ENCODE results near the gene CCDC102B.

The CCDC102B gene

DNA sequence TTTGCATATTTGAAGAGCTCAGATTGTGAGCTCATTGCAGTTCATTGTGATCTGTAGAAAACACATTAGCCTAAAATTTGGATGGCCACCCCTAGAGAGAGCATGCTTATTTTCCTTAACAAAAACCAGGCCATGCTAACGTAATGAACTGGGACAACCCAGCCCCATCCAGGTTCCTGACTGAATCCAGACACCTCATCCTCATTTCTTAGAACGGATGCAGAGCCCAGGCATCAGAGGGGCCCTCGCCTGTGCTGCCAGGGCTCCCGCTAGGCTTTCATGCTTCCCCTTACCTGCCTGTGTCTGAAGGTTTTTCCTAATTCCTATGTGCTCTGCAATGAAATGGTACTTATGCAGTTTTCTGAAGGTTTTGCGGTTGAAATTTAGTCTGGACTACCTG, 171.1 kb downstream of the CCDC102B start:
- no peak for TF ChIP-seq TAF1 (IDR thresholded peaks at IDR 0.05; ENCODE audit: borderline replicate concordance, insufficient read depth, low read length)
- TF ChIP-seq SIN3A (IDR thresholded peaks at IDR 0.05; ENCODE audit: borderline replicate concordance, insufficient read depth, low read length): no peak
- no peak for TF ChIP-seq REST (IDR thresholded peaks at IDR 0.05; ENCODE audit: insufficient read depth in 1 of 2, low read depth in 2 of 2, low read length in 2 of 2)
- no peak for TF ChIP-seq POLR2AphosphoS5 (IDR thresholded peaks at IDR 0.05; ENCODE audit: low read depth, low read length)
- TF ChIP-seq FOXP2 (optimal IDR thresholded peaks at IDR 0.05; ENCODE audit: borderline replicate concordance, extremely low read depth, extremely low read length, insufficient read depth): no peak

DNA sequence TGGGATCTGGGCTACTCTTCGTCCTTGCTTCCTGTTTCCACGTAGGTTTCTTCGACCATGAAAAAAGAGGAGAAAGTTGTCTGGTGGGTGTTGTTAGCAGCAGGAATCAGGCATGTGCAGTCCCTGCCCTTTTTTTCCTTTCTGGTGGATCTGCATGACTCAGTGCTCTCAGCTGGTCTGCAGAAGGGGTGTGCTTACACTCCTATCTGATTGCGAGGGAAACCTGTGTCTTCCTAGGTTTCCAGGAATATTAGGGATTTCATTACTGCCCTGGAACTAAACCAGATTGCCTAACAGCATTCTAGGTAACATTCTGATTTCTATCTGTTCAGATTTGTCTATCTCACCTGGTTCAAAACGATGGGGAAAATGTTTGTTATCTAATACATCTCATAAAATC, 174.3 kb downstream of the CCDC102B start:
- TF ChIP-seq FOXP2 (optimal IDR thresholded peaks at IDR 0.05; ENCODE audit: borderline replicate concordance, extremely low read depth, extremely low read length, insufficient read depth): no peak
- TF ChIP-seq REST (IDR thresholded peaks at IDR 0.05; ENCODE audit: insufficient read depth in 1 of 2, low read depth in 2 of 2, low read length in 2 of 2): no peak
- TF ChIP-seq TAF1 (IDR thresholded peaks at IDR 0.05; ENCODE audit: borderline replicate concordance, insufficient read depth, low read length): no peak
- no peak for TF ChIP-seq POLR2AphosphoS5 (IDR thresholded peaks at IDR 0.05; ENCODE audit: low read depth, low read length)
- TF ChIP-seq SIN3A (IDR thresholded peaks at IDR 0.05; ENCODE audit: borderline replicate concordance, insufficient read depth, low read length): no peak

DNA sequence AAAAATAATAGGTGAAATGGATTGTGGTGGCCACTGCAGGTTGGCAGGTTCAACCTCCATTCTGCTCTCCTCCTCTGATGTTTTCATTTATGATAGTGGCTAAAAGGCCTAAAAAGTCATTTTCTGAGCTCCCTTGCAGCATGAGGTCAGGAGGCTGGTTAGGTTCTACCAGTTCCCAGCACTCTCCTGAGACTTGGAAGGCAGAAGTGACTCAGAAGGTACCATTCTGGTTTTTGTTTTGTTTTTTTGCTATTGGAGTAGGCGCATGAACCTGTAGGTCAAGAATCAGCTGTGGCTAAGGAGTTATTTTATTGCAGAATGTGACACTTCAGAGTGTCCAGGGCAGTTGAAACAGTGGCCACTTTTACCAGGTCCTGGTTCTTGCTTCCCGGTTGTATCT, 181.9 kb downstream of the CCDC102B start:
- no peak for TF ChIP-seq TAF1 (IDR thresholded peaks at IDR 0.05; ENCODE audit: borderline replicate concordance, insufficient read depth, low read length)
- TF ChIP-seq REST (IDR thresholded peaks at IDR 0.05; ENCODE audit: insufficient read depth in 1 of 2, low read depth in 2 of 2, low read length in 2 of 2): no peak
- no peak for TF ChIP-seq SIN3A (IDR thresholded peaks at IDR 0.05; ENCODE audit: borderline replicate concordance, insufficient read depth, low read length)
- no peak for TF ChIP-seq POLR2AphosphoS5 (IDR thresholded peaks at IDR 0.05; ENCODE audit: low read depth, low read length)
- no peak for TF ChIP-seq FOXP2 (optimal IDR thresholded peaks at IDR 0.05; ENCODE audit: borderline replicate concordance, extremely low read depth, extremely low read length, insufficient read depth)

GRCh38 chr18:68983126-68983525, 185.2 kb downstream of the CCDC102B start:
- TF ChIP-seq FOXP2 (optimal IDR thresholded peaks at IDR 0.05; ENCODE audit: borderline replicate concordance, extremely low read depth, extremely low read length, insufficient read depth) (no peak), POLR2AphosphoS5 (IDR thresholded peaks at IDR 0.05; ENCODE audit: low read depth, low read length) (no peak), SIN3A (IDR thresholded peaks at IDR 0.05; ENCODE audit: borderline replicate concordance, insufficient read depth, low read length) (no peak), REST (IDR thresholded peaks at IDR 0.05; ENCODE audit: insufficient read depth in 1 of 2, low read depth in 2 of 2, low read length in 2 of 2) (no peak), TAF1 (IDR thresholded peaks at IDR 0.05; ENCODE audit: borderline replicate concordance, insufficient read depth, low read length) (no peak)

GRCh38 chr18:68984342-68984741, 186.5 kb downstream of the CCDC102B start:
- no peak for TF ChIP-seq POLR2AphosphoS5 (IDR thresholded peaks at IDR 0.05; ENCODE audit: low read depth, low read length)
- TF ChIP-seq FOXP2 (optimal IDR thresholded peaks at IDR 0.05; ENCODE audit: borderline replicate concordance, extremely low read depth, extremely low read length, insufficient read depth): no peak
- no peak for TF ChIP-seq TAF1 (IDR thresholded peaks at IDR 0.05; ENCODE audit: borderline replicate concordance, insufficient read depth, low read length)
- no peak for TF ChIP-seq SIN3A (IDR thresholded peaks at IDR 0.05; ENCODE audit: borderline replicate concordance, insufficient read depth, low read length)
- TF ChIP-seq REST (IDR thresholded peaks at IDR 0.05; ENCODE audit: insufficient read depth in 1 of 2, low read depth in 2 of 2, low read length in 2 of 2): no peak

All from PFSK-1 (cell line).